Measurements from ENCODE around the gene FGFRL1.

The FGFRL1 gene

DNA sequence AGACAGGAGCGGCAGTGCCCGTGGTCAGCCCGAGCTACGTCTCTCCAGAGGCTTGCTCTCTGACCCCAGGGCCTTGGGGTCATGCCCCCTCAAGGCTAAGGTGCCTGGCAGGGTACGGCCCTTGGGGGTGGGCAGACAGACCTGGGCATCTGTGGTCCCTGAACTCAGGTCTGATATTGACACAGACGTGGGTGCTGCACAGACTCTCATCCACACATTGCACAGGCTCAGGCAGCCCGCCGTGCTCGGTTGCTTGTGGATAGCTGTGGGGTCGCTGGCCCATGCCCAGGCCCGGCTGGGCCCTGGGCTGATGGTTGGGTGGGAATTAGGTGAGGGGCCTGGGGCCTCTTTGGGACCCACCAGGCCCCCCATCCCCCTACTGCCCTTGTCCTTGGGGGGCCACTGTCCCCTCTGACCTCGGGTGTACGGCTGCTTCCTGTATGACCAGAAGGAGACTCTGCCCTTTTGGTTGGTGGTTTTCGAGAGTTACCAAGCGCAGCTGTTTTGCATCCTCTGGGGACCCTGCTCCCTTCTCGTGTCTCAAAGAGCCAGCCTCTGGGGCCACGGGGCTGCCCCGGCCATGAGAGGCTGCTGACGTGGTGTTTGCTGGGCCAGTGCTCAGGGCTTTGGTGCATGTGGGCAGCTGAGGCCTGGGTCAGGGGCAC is 10.1 kb downstream of the FGFRL1 start:
- DNase-seq (ENCODE audit: low read depth in 2 of 2, low spot score in 1 of 2) = no peak

DNA sequence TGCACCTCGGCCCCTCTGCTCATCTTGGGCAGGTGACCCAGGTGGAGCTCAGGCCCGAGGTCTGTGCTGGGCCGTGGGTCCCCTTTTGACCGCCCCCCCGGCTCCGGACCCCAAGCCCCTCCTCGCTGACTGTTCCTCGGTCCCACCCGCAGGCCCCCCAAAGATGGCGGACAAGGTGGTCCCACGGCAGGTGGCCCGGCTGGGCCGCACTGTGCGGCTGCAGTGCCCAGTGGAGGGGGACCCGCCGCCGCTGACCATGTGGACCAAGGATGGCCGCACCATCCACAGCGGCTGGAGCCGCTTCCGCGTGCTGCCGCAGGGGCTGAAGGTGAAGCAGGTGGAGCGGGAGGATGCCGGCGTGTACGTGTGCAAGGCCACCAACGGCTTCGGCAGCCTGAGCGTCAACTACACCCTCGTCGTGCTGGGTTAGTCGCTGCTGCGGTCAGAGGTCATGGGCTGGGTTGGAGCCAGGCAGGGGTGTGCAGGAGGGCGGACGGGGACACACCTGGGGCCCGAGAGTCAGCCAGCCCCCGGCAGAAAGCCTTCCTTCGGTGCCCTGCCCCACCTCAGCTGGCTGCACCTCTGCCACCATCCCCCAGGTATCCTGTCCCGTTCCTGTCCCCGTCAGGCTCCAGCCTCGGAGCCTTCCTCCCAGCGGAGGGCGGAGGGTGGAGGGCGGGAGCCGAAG is 10.8 kb downstream of the FGFRL1 start:
- DNase-seq (ENCODE audit: low read depth in 2 of 2, low spot score in 1 of 2) = no peak

DNA sequence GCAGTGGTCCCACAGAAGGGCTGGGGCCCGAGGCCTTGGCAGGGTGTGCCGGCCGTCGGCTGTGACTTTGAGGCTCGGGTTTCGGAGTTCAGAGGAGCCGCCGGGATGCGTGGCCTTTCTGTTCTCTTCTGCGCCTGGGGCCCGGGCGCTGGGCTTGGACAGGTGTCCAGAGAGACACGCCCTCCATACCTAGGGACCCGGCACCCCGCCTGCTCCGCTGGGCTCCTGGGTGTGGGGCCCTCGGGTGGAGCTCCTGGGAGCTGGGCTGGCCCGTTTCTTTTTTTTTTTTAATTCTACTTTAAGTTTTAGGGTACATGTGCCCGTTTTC is 11.3 kb downstream of the FGFRL1 start:
- DNase-seq (ENCODE audit: low read depth in 2 of 2, low spot score in 1 of 2) = no peak

DNA sequence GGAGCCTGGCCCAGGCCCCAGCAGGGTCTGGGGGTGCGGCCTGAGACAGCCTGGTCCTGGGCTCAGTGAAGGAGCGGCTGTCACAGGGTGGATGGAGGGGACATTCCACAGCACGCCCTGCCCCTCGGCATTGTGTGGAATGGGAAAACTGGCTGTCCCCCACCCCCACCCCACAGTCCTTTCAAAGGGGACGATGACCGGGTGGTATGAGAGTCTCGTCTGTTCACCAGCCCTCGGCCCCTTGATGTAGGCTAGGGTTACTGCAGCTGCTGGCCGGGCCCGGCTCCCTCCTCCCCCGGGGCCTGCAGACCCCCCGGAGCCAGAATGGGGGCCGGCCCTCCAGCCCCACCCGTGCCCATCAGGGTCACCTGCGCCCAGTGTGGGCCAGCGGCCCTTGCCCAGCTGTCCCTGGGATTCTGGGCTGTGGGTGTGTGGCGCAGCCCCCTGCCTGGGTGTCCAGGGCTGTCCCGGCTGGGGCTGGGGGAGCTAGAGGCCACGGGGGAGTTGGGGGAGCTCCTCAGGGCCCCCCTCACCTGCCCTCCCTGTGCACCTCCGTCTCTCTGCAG is 11.7 kb downstream of the FGFRL1 start:
- no peak for DNase-seq (ENCODE audit: low read depth in 2 of 2, low spot score in 1 of 2)

DNA sequence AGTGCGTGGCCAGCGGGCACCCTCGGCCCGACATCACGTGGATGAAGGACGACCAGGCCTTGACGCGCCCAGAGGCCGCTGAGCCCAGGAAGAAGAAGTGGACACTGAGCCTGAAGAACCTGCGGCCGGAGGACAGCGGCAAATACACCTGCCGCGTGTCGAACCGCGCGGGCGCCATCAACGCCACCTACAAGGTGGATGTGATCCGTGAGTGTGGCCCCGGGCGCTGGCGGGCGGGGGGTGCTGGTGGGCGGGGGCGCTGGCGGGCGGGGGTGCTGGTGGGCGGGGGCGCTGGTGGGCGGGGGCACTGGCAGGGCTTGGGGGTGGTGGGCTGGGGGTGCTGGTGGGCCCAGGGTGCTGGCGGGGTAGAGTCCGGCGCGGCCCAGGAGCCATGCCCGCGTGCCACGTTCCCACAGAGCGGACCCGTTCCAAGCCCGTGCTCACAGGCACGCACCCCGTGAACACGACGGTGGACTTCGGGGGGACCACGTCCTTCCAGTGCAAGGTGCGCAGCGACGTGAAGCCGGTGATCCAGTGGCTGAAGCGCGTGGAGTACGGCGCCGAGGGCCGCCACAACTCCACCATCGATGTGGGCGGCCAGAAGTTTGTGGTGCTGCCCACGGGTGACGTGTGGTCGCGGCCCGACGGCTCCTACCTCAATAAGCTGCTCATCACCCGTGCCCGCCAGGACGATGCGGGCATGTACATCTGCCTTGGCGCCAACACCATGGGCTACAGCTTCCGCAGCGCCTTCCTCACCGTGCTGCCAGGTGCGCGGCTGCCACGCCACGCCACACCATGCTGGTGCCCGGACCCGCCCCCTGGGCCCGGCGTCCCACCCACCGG is 12.7 kb downstream of the FGFRL1 start:
- DNase-seq (ENCODE audit: low read depth in 2 of 2, low spot score in 1 of 2) = no peak

DNA sequence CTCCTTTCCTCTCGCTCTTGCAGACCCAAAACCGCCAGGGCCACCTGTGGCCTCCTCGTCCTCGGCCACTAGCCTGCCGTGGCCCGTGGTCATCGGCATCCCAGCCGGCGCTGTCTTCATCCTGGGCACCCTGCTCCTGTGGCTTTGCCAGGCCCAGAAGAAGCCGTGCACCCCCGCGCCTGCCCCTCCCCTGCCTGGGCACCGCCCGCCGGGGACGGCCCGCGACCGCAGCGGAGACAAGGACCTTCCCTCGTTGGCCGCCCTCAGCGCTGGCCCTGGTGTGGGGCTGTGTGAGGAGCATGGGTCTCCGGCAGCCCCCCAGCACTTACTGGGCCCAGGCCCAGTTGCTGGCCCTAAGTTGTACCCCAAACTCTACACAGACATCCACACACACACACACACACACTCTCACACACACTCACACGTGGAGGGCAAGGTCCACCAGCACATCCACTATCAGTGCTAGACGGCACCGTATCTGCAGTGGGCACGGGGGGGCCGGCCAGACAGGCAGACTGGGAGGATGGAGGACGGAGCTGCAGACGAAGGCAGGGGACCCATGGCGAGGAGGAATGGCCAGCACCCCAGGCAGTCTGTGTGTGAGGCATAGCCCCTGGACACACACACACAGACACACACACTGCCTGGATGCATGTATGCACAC is 13.6 kb downstream of the FGFRL1 start:
- no peak for DNase-seq (ENCODE audit: low read depth in 2 of 2, low spot score in 1 of 2)

DNA sequence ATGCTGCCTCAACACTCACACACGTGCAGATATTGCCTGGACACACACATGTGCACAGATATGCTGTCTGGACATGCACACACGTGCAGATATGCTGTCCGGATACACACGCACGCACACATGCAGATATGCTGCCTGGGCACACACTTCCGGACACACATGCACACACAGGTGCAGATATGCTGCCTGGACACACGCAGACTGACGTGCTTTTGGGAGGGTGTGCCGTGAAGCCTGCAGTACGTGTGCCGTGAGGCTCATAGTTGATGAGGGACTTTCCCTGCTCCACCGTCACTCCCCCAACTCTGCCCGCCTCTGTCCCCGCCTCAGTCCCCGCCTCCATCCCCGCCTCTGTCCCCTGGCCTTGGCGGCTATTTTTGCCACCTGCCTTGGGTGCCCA is 14.7 kb downstream of the FGFRL1 start:
- DNase-seq (ENCODE audit: low read depth in 2 of 2, low spot score in 1 of 2) = no peak

DNA sequence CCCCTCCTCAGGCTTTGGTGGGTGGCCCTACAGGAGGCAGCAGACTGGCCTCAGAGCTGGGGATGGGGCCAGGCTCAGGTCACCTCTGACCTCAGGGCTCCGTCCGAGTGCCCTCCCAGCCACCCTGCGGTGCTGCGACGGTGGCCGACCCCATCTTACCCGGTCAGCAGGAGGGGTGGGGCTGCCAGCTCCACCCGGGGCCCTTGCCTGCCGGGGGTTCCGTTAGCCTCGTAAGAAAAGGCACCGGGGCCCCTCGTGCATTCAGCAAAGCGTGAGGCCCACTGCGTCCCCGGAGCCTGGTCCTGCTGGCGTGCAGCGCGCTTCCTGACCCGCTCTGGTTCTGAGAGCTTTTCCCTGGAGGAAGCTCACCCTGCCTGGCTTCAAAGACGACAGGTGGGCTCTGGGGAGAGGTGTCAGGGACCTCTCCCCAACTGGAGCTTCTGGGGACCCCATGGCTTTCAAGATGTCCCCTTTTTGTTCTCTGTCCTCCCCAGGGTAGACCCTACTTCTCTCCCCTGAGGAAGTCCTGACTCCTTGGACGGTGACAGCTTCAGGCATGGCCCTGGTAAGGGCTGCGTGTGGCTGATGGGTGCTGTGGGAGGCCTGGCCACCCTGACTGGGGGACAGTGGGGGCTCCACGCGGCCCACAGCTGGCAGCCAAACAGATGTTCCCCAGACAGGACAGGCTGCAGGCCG is 15.9 kb downstream of the FGFRL1 start:
- no peak for DNase-seq (ENCODE audit: low read depth in 2 of 2, low spot score in 1 of 2)

DNA sequence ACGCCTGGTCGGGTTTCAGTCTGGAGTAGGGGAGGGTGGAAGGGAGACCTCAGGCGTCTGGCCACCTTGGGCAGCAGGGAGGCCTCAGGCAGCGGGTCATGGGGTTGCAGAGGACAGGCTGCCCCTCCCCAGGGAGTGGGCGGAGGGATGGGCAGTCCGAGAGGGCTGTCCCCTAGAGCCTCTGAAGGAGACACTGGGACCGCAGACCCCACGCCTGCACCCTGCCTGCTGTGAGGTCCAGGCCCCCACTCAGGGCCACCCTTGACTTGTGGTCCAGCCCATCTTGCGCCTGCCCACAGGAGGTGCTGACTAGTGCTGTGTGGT is 16.5 kb downstream of the FGFRL1 start:
- no peak for DNase-seq (ENCODE audit: low read depth in 2 of 2, low spot score in 1 of 2)

DNA sequence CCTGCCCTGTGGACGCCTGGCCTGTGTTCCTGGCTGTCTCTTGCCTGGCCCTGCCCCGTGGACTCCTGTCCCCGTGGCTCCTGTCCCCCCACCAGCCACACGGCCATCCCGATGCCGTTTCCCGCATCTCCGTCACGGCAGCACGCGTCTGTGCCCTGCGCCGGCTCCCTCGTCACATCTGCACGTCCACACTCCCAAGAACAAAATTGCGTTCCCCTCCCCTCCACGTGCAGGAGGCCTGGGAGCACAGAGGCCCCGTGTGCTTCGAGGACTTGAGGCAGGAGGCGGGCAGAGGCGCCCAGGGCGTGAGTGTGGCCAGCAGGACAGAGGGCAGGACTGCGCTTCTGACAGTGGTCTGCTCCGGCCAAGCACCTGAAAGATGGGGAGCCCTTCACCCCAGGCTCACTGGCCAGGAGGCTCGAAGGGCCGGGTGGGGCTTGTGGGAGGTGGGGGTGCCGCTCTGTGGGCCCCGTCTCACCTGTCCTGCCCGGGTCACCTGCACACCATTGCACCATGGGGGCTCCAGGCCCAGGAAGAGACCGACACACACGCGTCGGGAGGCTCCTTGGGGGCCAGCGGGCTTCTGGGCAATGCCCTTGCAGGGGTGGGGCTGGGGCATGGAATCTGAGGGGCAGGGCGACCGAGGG is 17.3 kb downstream of the FGFRL1 start:
- no peak for DNase-seq (ENCODE audit: low read depth in 2 of 2, low spot score in 1 of 2)

DNA sequence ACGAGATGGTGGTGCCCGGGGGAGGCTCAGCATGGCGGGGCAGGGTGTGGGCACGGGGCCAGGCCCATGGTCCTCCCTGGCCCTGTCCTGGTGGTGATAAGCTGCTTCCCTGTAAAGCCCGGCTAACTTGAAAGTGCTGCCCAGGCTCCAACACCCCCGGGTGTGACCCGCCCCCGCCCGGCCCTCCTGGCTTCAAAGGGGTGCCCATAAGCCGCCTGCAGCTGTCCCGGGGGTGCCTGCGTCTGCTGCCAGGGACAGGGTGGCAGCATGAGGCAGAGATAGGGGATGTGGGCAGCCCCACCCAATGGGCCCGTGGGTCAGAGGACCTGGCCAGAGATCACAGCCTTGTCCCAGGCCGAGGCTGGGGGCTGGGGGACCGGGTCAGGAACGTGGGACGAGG is 18.1 kb downstream of the FGFRL1 start:
- DNase-seq (ENCODE audit: low read depth in 2 of 2, low spot score in 1 of 2) = no peak

DNA sequence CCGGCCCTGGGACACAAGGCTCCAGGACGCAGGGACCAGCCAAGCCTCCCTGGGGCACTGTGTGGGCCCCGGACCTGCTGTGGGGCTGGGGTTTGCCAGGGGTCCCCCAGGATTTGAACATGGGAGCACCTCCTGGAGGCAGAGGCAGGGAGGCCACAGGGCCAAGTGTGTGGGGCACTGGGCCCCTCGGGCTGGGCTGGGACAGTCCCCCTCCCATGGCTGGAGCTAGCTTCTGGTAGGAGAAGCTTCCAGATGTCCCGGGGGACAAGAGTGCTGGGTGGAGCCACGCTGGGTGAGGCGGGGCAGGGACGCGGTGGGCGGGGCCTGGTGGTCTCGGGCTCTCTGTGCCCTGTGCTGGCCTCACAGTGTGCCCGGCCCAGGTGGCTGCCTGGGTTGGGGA is 18.6 kb downstream of the FGFRL1 start:
- no peak for DNase-seq (ENCODE audit: low read depth in 2 of 2, low spot score in 1 of 2)

DNA sequence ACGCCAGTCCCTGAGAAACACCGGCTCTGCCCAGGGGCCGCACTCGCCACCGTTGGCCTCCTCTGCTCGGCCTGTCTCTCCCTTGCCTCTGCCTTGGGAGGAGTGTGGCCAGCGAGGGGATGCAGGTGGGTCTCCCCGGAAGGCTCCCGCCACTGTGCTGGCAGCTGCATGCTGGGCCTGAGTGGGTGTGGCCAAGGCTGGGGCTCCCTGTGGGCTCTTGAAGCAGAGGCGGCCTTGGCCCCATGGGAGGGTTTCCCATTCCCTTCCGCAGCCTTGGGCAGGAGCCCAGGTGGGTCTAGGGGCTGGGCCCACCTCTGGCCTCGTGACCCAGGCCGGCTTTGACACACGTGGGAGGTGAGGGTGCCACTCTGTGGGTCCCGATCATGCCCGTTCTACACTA is 19.1 kb downstream of the FGFRL1 start:
- no peak for DNase-seq (ENCODE audit: low read depth in 2 of 2, low spot score in 1 of 2)

DNA sequence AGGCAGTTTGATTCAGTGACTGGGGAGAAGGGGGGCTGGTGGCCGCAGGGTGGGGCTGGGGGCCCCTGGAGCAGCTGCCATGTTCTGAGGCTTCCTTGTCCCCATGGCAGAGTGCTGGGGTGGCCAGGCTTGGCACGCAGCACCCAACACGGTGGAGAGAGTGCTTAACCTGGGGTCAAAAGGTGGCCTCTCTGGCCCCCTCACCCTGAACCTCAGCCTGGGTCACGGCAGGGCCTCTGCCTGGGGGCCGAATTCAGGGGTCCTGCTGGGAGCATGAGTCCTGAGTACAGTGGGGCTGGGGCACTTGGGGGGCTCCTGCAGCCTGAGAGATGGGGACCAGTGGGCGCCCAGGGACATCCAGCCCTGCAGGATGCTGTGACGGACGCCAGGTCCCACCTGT is 19.9 kb downstream of the FGFRL1 start:
- no peak for DNase-seq (ENCODE audit: low read depth in 2 of 2, low spot score in 1 of 2)

DNA sequence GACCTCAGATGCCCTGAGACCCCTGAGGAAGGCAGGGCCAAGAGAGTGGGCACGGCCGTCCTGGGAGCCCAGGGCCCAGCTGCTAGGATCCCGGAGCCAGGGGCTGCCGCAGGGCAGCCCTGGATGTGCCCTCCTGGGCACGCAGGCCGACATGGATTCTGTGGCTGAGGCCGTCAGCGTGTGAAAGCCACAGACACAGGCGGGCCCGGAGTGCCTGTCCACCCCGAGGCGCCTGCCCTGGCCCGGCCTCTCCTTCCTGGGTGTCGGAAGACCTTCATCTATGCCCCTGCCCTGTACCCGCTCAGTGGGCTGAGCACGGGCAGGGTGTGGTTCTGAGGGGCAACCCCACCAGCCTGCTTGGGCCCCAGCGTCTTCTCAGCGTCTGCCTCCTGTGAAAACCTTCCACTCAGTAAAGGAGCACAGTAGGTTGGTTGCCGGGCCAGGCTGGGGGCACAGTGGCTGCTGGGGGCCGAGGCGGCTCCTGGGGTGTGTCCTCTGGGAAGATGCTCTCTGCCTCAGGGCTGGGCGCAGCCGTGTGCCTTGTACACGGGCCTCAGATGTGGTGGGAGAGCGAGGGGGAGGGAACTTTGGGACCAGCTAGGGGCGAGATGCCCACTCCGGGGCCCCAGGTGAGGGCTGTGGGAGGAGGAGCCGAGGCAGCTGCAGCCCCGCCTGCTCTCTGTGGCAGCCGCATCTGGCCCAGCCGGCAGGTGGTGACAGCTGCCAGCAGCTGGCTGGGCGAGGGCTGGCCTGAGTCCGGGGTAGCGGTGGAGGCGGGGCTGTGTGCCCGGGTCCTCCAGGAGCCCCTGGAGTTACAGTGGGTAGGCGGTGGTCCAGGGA is 20.8 kb downstream of the FGFRL1 start:
- no peak for DNase-seq (ENCODE audit: low read depth in 2 of 2, low spot score in 1 of 2)

DNA sequence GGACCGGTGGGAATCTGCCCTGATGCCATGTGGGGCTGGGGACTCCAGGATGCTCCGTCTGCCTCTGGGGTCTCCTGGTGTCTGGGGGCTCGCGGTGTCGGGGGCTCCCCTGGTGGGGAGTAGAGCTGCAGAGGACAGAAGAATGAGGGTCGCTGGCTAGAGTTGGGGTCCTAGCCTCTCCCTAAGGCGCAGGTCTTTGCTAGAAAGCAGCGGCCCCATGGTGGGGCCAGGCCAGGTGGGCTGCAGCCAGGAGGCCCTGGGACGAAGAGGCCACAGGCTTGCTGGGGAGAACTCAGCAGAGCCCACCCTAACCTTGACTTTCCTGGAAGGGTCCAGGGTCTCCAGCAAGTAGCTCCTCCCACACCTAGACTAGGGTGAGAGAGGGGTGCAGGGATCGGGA is 21.4 kb downstream of the FGFRL1 start:
- no peak for DNase-seq (ENCODE audit: low read depth in 2 of 2, low spot score in 1 of 2)

DNA sequence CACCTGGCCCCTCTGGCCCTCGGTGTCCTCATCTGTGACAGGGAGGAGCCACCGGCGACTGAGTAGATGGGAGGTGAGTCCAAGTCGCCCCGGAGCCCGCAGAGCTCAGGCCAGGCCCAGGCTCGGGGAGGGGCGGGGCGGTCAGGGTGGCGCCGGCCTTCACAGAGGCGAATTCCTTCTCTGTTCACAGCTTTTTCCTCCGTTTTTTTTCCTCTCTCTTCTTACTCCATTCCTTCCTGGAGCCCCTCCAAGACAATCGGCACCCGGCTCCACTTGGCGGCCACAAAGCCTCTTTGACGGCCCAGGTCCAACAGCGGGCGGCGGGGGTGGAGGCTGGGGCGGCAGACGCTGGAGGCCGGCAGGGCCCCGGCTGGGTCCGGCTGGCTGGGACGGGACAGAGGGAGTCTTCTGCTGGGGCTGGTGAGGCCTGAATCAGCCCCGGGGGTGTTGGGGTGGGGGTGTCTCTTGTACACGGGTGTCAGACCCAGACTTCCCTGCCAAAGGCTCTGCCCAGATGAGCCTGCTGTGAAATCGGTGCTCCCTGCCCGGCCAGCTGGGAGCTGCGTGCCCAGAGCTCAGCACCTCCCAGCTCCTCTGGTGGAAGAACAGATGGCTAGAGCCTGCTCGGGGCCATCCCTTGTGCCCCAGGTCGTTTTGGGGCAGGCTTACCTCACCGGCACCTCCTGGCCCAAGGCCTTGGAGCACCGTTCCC is 22.6 kb downstream of the FGFRL1 start:
- no peak for DNase-seq (ENCODE audit: low read depth in 2 of 2, low spot score in 1 of 2)

DNA sequence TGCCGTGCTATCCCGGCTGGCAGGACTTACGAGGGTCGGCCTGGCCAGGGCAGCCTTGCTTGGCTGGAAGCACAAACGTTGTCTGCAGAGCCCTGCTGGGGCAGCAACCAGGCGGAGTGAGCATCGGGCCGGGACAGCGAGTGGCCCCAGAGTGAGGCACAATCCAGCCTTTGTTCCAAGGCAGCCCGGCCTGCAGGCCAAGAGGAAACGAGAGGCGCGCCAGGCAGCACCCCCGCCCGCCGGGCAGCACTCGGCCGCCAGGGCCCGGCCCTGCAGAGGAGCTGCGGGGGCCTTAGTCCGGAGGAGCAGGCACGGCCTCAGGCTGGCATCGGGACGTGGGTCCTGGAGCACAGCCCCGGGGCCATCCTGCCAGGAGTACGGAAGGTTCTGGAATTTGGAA is 24.1 kb downstream of the FGFRL1 start:
- no peak for DNase-seq (ENCODE audit: low read depth in 2 of 2, low spot score in 1 of 2)

DNA sequence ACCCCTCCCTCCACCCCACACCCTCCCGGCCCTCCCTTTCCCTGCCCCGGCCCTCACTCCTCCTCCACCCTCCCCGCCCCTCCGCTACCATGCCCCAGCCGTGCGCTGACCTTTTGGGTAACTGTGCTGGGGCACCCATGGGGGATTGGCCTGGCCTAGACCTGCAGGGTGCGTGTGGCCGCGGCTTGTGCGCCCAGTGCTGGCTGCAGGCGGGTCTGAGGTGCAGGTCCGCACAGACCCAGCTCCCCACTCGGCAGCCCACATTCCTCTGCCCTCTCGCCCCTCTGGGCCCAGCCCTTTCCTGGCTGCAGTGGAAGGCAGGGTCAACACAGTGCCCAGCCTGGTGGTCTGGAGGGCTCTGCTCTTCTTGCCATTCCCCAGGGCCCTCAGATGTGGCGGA is 24.7 kb downstream of the FGFRL1 start:
- DNase-seq (ENCODE audit: low read depth in 2 of 2, low spot score in 1 of 2) = no peak

Data from stimulated activated CD8-positive, alpha-beta memory T cell treated with anti-CD3 and anti-CD28 coated beads, Interleukin-4, amount 100 ng/mL, for 4 hours (primary cell).